Endothelial cell of umbilical vein (primary cell): ENCODE data around the gene AGBL4.

ENCODE experiments used
- EZH2 ChIP-seq: IDR thresholded peaks from 2 replicates; pipeline ENCODE4 v1.6.1; 2012; ENCODE audit warnings: borderline replicate concordance, low read depth, mild to moderate bottlenecking, moderate library complexity, low read length, inconsistent platforms; ENCODE audit not compliant: severe bottlenecking
- FOS ChIP-seq: IDR thresholded peaks from 2 replicates; pipeline ENCODE4 v1.6.1; 2011; ENCODE audit warnings: mild to moderate bottlenecking, low read length, moderate library complexity, borderline replicate concordance; ENCODE audit not compliant: insufficient read depth
- GATA2 ChIP-seq: IDR thresholded peaks from 2 replicates; pipeline ENCODE4 v1.7.0; 2011; ENCODE audit warnings: low read depth, mild to moderate bottlenecking, moderate library complexity, mixed read lengths, low read length; ENCODE audit not compliant: insufficient read length, insufficient read depth
- POLR2A ChIP-seq: IDR thresholded peaks from 2 replicates; pipeline ENCODE4 v1.6.1; 2012; ENCODE audit warnings: low read depth, mild to moderate bottlenecking, control low read depth, low read length
- POLR2AphosphoS5 ChIP-seq: IDR thresholded peaks from 2 replicates; pipeline ENCODE4 v1.6.1; 2012; ENCODE audit warnings: low read depth, mild to moderate bottlenecking, control low read depth, low read length, moderate library complexity; ENCODE audit not compliant: insufficient read depth
- TF ChIP-seq, protein P1 (sequence below), 2 donors: IDR thresholded peaks; 1 replicate in 1 of 2; 2 replicates in 1 of 2; pipeline ENCODE4 v1.5.1; 2011; ENCODE audit warnings: low read length in 2 of 2, mild to moderate bottlenecking in 2 of 2, moderate library complexity in 2 of 2, control low read depth in 1 of 2, inconsistent platforms in 1 of 2, low read depth in 1 of 2; ENCODE audit not compliant: insufficient read depth in 1 of 2; ENCODE audit errors: extremely low read depth in 1 of 2
- TF ChIP-seq, protein P2 (sequence below): IDR thresholded peaks from 2 replicates; pipeline ENCODE4 v1.6.1; 2011; ENCODE audit not compliant: insufficient read depth, insufficient read length

GRCh38 chr1:50038237-50038809 lies 14.6 kb upstream of the AGBL4 start:
- TF ChIP-seq EZH2 = no peak
- TF ChIP-seq, protein P1, sequence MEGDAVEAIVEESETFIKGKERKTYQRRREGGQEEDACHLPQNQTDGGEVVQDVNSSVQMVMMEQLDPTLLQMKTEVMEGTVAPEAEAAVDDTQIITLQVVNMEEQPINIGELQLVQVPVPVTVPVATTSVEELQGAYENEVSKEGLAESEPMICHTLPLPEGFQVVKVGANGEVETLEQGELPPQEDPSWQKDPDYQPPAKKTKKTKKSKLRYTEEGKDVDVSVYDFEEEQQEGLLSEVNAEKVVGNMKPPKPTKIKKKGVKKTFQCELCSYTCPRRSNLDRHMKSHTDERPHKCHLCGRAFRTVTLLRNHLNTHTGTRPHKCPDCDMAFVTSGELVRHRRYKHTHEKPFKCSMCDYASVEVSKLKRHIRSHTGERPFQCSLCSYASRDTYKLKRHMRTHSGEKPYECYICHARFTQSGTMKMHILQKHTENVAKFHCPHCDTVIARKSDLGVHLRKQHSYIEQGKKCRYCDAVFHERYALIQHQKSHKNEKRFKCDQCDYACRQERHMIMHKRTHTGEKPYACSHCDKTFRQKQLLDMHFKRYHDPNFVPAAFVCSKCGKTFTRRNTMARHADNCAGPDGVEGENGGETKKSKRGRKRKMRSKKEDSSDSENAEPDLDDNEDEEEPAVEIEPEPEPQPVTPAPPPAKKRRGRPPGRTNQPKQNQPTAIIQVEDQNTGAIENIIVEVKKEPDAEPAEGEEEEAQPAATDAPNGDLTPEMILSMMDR (IDR thresholded peaks at IDR 0.05; ENCODE audit: extremely low read depth in 1 of 2, insufficient read depth in 1 of 2, low read depth in 1 of 2, low read length in 2 of 2) = no peak
- no peak for TF ChIP-seq POLR2A
- TF ChIP-seq, protein P2, sequence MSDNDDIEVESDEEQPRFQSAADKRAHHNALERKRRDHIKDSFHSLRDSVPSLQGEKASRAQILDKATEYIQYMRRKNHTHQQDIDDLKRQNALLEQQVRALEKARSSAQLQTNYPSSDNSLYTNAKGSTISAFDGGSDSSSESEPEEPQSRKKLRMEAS = no peak
- TF ChIP-seq POLR2AphosphoS5 = no peak
- no peak for TF ChIP-seq FOS
- TF ChIP-seq GATA2 = no peak
